Mesenchymal stem cell (in vitro differentiated cells and primary cell): ENCODE measurements around the gene RGS21.

Experiments used
- DNase-seq: peaks from one replicate; pipeline ENCODE4 v3.0.0-alpha.2; 2013
- H2AFZ ChIP-seq: one replicate; pipeline ENCODE4 v1.6.1; 2013; ENCODE audit warnings: low read depth, mild to moderate bottlenecking, control low read depth, inconsistent platforms, low read length, moderate library complexity
- H2AK5ac ChIP-seq: 2 replicates; pipeline ENCODE4 v1.6.1; 2013; ENCODE audit warnings: low read length, moderate library complexity, mild to moderate bottlenecking, inconsistent platforms; ENCODE audit not compliant: severe bottlenecking
- H2BK120ac ChIP-seq: one replicate; pipeline ENCODE4 v1.6.1; 2013; ENCODE audit warnings: low read depth, mild to moderate bottlenecking, inconsistent platforms, low read length, moderate library complexity
- H2BK12ac ChIP-seq, 2 experiments: one replicate each; pipeline ENCODE4 v1.6.1; 2013; ENCODE audit warnings: inconsistent platforms in 2 of 2, low read length in 2 of 2, mild to moderate bottlenecking in 2 of 2, moderate library complexity in 2 of 2, control low read depth in 1 of 2
- H2BK15ac ChIP-seq: one replicate; pipeline ENCODE4 v1.6.1; 2013; ENCODE audit warnings: mild to moderate bottlenecking, low read depth, inconsistent platforms; ENCODE audit not compliant: poor library complexity, severe bottlenecking
- H2BK5ac ChIP-seq: 2 replicates; pipeline ENCODE4 v1.6.1; 2013; ENCODE audit warnings: low read depth, mild to moderate bottlenecking, low read length, control low read depth, inconsistent platforms; ENCODE audit not compliant: poor library complexity, severe bottlenecking
- H3K14ac ChIP-seq, 2 experiments: one replicate each; pipeline ENCODE4 v1.6.1; 2013; ENCODE audit warnings: inconsistent platforms in 2 of 2, low read length in 2 of 2, control low read depth in 1 of 2, mild to moderate bottlenecking in 1 of 2, moderate library complexity in 1 of 2
- H3K18ac ChIP-seq, 2 experiments: one replicate each; pipeline ENCODE4 v1.6.1; 2013; ENCODE audit warnings: inconsistent platforms in 2 of 2, low read length in 2 of 2, control low read depth in 1 of 2, low read depth in 1 of 2, mild to moderate bottlenecking in 1 of 2
- H3K23ac ChIP-seq, 2 experiments: one replicate each; pipeline ENCODE4 v1.6.1; 2013; ENCODE audit warnings: inconsistent platforms in 2 of 2, low read length in 2 of 2, mild to moderate bottlenecking in 2 of 2, moderate library complexity in 2 of 2, control low read depth in 1 of 2
- H3K27ac ChIP-seq: 2 replicates; pipeline ENCODE4 v1.5.1; 2013; ENCODE audit warnings: mild to moderate bottlenecking, moderate library complexity, low read length, control low read depth, inconsistent platforms; ENCODE audit not compliant: poor library complexity, severe bottlenecking
- H3K27me3 ChIP-seq, 2 experiments: 2 replicates each; pipeline versions ENCODE4 v1.6.1 to v1.7.0; 2013; ENCODE audit warnings: low read length in 2 of 2, mild to moderate bottlenecking in 2 of 2, moderate library complexity in 2 of 2, control low read depth in 1 of 2, inconsistent platforms in 1 of 2; ENCODE audit not compliant: control insufficient read depth in 1 of 2, insufficient read depth in 1 of 2
- H3K36me3 ChIP-seq, 2 experiments: 2 replicates each; pipeline versions ENCODE4 v1.6.1 to v1.7.0; 2013; ENCODE audit warnings: low read length in 2 of 2, control low read depth in 1 of 2, inconsistent platforms in 1 of 2, low read depth in 1 of 2, mild to moderate bottlenecking in 1 of 2; ENCODE audit not compliant: insufficient read depth in 2 of 2, control insufficient read depth in 1 of 2
- H3K4ac ChIP-seq, 2 experiments: one replicate each; pipeline ENCODE4 v1.6.1; 2013; ENCODE audit warnings: inconsistent platforms in 2 of 2, low read length in 2 of 2, mild to moderate bottlenecking in 2 of 2, moderate library complexity in 2 of 2, control low read depth in 1 of 2, low read depth in 1 of 2
- H3K4me1 ChIP-seq: 2 replicates; pipeline ENCODE4 v1.6.1; 2013; ENCODE audit warnings: low read depth, low read length, control low read depth; ENCODE audit not compliant: control insufficient read depth, insufficient read depth
- H3K4me2 ChIP-seq: 2 replicates; pipeline ENCODE4 v1.6.1; 2013; ENCODE audit warnings: low read length, mild to moderate bottlenecking, inconsistent platforms; ENCODE audit not compliant: poor library complexity, severe bottlenecking
- H3K4me3 ChIP-seq, 2 experiments: 2 replicates each; pipeline versions ENCODE4 v1.5.1 to v1.7.0; 2013; ENCODE audit warnings: low read length in 2 of 2, mild to moderate bottlenecking in 2 of 2, control low read depth in 1 of 2, low read depth in 1 of 2; ENCODE audit not compliant: insufficient read depth in 1 of 2
- H3K79me1 ChIP-seq: replicated peaks from 2 replicates; pipeline ENCODE4 v1.6.1; 2013; ENCODE audit warnings: mild to moderate bottlenecking, control low read depth, low read length, inconsistent platforms; ENCODE audit not compliant: poor library complexity, severe bottlenecking
- H3K9ac ChIP-seq: 2 replicates; pipeline ENCODE4 v1.7.0; 2013; ENCODE audit warnings: mild to moderate bottlenecking, low read length, moderate library complexity
- H3K9me3 ChIP-seq: 2 replicates; pipeline ENCODE4 v1.7.0; 2013; ENCODE audit warnings: mild to moderate bottlenecking, low read length; ENCODE audit not compliant: control insufficient read depth
- H4K8ac ChIP-seq: one replicate; pipeline ENCODE4 v1.6.1; 2013; ENCODE audit warnings: inconsistent platforms, mild to moderate bottlenecking, low read length, moderate library complexity
- H4K91ac ChIP-seq: one replicate; pipeline ENCODE4 v1.6.1; 2013; ENCODE audit warnings: mild to moderate bottlenecking, low read length, inconsistent platforms
- WGBS: methylation state at CpG from one replicate; pipeline ENCODE4 v1.1.7; 2013; ENCODE audit warnings: mixed read lengths; 5-methylcytosine and 5-hydroxymethylcytosine counted together

The RGS21 gene

DNA sequence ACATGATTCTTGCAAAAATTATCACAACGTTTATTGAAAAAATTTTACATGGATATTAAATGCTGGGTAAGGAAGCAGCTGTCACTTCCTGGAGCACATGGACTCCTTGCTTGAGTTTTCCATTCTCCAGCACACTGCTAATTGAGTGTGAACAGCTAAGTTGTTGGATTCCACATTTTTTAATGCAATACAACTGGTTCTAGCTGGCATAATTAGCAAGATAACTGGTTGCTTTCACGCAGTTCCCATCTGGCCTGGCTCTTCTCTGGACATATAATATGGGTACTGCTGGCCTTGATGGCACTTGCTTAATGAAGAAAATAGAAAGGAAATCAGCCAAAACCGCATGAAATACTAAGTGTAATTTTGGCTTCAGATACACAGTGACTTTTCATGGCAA is 26.6 kb downstream of the RGS21 start:
- H2BK5ac ChIP-seq = no peak overlapping the region
- no peak for DNase-seq
- H3K27ac ChIP-seq = no peak overlapping the region
- no peak overlapping the region for H2BK15ac ChIP-seq
- no peaks in the 10 kb centered on the region for H3K36me3 ChIP-seq
- H3K9me3 ChIP-seq = no peaks in the 10 kb centered on the region
- no peak overlapping the region for H4K91ac ChIP-seq
- H3K9ac ChIP-seq = no peak overlapping the region
- H3K27me3 ChIP-seq = no peaks in the 10 kb centered on the region
- no peak overlapping the region for H3K23ac ChIP-seq
- H2AK5ac ChIP-seq = no peak overlapping the region
- H3K79me1 ChIP-seq = no peaks in the 10 kb centered on the region
- H3K4me2 ChIP-seq = no peak overlapping the region
- no peak overlapping the region for H3K4ac ChIP-seq
- no peak overlapping the region for H2BK12ac ChIP-seq
- H2AFZ ChIP-seq = no peak overlapping the region
- 91% methylated on average over 3 of the region's 3 CpGs for WGBS
- H3K4me3 ChIP-seq = no peak overlapping the region
- no peak overlapping the region for H3K18ac ChIP-seq
- H2BK120ac ChIP-seq = no peak overlapping the region
- no peaks in the 10 kb centered on the region for H3K4me1 ChIP-seq
- H4K8ac ChIP-seq = no peak overlapping the region
- no peak overlapping the region for H3K14ac ChIP-seq

DNA sequence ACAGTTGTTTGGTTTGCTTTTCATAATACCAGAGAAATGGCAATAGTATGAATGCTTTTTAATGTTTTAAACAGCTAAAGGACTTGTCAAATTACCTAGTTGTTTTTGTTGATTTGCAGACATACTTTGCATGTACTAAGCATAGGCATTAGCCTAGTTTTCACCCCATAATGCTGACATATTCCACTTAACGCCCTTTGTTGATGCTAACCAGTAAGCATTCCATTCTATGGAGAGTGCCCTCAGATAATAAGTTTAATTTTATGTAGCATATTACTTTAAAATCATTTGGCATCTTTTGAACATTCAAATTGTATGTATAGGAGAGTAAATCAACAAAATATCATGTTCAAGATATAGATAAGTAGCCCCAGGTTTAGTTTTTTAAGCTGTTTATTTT is 32.5 kb downstream of the RGS21 start:
- WGBS = 100% methylated on average over 1 of the region's 1 CpG
- Histone ChIP-seq H3K36me3 (no peaks in the 10 kb centered on the region), H3K79me1 (no peaks in the 10 kb centered on the region)

DNA sequence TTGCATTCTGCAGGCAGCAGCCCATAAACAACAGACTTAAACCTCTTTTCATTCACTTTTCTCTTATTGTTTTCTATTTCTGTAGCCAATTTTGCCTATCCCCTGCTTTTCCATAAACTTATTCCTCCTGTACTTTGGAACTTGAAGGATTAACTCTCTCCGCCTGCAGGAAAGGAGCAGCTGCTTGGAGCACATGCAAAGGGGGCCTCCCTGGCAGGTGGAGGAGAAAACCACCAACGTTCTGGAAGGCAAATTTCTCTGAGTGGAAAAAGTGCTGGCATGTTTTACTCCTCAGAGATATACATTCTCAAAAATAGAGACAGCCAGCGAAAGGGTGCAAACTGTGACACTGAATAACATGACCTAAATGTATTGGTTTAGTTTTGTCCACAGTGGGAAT is 33.6 kb downstream of the RGS21 start:
- H2AFZ ChIP-seq = no peak overlapping the region
- no peak overlapping the region for H3K14ac ChIP-seq
- no peak overlapping the region for H4K8ac ChIP-seq
- no peak overlapping the region for H3K4ac ChIP-seq
- H3K18ac ChIP-seq = no peak overlapping the region
- H3K9me3 ChIP-seq = no peaks in the 10 kb centered on the region
- no peaks in the 10 kb centered on the region for H3K27me3 ChIP-seq
- no peak overlapping the region for H2BK120ac ChIP-seq
- H3K79me1 ChIP-seq = no peaks in the 10 kb centered on the region
- H3K36me3 ChIP-seq = no peaks in the 10 kb centered on the region
- H3K4me2 ChIP-seq = no peak overlapping the region
- no peak overlapping the region for H3K9ac ChIP-seq
- no peak overlapping the region for H3K27ac ChIP-seq
- no peak overlapping the region for H2BK12ac ChIP-seq
- no peak overlapping the region for H2AK5ac ChIP-seq
- no peak overlapping the region for H2BK5ac ChIP-seq
- H4K91ac ChIP-seq = no peak overlapping the region
- H2BK15ac ChIP-seq = no peak overlapping the region
- 63% methylated on average over 3 of the region's 3 CpGs for WGBS
- no peak for DNase-seq
- H3K23ac ChIP-seq = no peak overlapping the region
- H3K4me3 ChIP-seq = no peak overlapping the region
- no peaks in the 10 kb centered on the region for H3K4me1 ChIP-seq

More for the DNA sequence above, 32.5 kb downstream of the RGS21 start:
- Histone ChIP-seq H2BK120ac (no peak overlapping the region), H3K18ac (no peak overlapping the region), H4K8ac (no peak overlapping the region), H3K4me1 (no peaks in the 10 kb centered on the region), H2BK15ac (no peak overlapping the region), H3K4me3 (no peak overlapping the region), H3K27me3 (no peaks in the 10 kb centered on the region), H3K4me2 (no peak overlapping the region), H4K91ac (no peak overlapping the region), H2AK5ac (no peak overlapping the region), H3K4ac (no peak overlapping the region), H3K9ac (no peak overlapping the region), H3K23ac (no peak overlapping the region), H3K14ac (no peak overlapping the region), H2AFZ (no peak overlapping the region), H2BK12ac (no peak overlapping the region), H3K9me3 (no peaks in the 10 kb centered on the region), H3K27ac (no peak overlapping the region), H2BK5ac (no peak overlapping the region)
- no peak for DNase-seq

DNA sequence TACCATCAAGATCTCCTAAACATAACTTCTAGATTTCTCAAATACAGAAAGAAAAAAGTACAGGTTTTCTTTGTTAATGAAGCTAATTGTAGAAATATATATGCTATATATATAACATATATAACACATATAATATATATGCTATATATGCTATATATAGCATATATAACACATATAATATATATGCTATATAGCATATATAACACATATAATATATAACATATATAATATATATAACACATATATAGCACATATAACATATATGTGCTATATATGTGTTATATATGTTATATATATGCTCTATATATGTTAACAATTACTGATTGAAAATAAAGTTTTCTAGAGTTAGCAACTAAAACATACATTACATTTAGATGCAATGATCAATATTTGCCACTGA is 34.8 kb downstream of the RGS21 start:
- Histone ChIP-seq H2BK120ac (no peak overlapping the region), H3K18ac (no peak overlapping the region), H3K23ac (no peak overlapping the region), H3K14ac (no peak overlapping the region), H4K8ac (no peak overlapping the region), H2BK12ac (no peak overlapping the region), H2AFZ (no peak overlapping the region), H3K4me1 (no peaks in the 10 kb centered on the region), H3K79me1 (no peaks in the 10 kb centered on the region), H3K9ac (no peak overlapping the region), H3K27ac (no peak overlapping the region), H4K91ac (no peak overlapping the region), H2BK15ac (no peak overlapping the region), H3K4me3 (no peak overlapping the region), H3K27me3 (no peaks in the 10 kb centered on the region), H2AK5ac (no peak overlapping the region), H3K9me3 (no peaks in the 10 kb centered on the region), H3K4me2 (no peak overlapping the region), H3K4ac (no peak overlapping the region), H2BK5ac (no peak overlapping the region), H3K36me3 (no peaks in the 10 kb centered on the region)
- DNase-seq = no peak
